PC-9 (cell line): ENCODE data around the gene ULK3. TPM values are rescaled to one million over a fixed set of nuclear protein-coding genes. Genes with fewer than 3 reads are reported as not detected.

ENCODE experiments used
- BruUV-seq: library from RNA; stranded (reverse); fragments of 400-500 nt; replicated peaks from 2 replicates; lab custom pipeline; 2021; lab: Mats Ljungman, UMichigan
- CTCF ChIA-PET: fragments of 300-600 bp; sonication (Branson Sonifier 250); formaldehyde crosslinking; loops from one replicate; lab custom pipeline; 2022; ENCODE audit warnings: antibody characterized with exemption; lab: Charles Lee
- POLR2A ChIA-PET: fragments of 300-600 bp; sonication (Branson Sonifier 250); formaldehyde crosslinking; loops from one replicate; lab custom pipeline; 2022; ENCODE audit warnings: antibody characterized with exemption; ENCODE audit not compliant: unreplicated experiment; lab: Charles Lee
- DNase-seq, 2 experiments: peaks; one replicate each; pipeline versions ENCODE4 v3.0.0 to v3.0.0-alpha.2; 2015 to 2022; ENCODE audit warnings: mixed read lengths in 1 of 2
- H2AFZ ChIP-seq: fragments of 200-600 bp; sonication (generic); 2 replicates; pipeline ENCODE4 v1.8.1; 2017; ENCODE audit warnings: antibody characterized with exemption
- H3F3A ChIP-seq: fragments of 200-600 bp; sonication (generic); 2 replicates; pipeline ENCODE4 v1.8.1; 2017; ENCODE audit warnings: antibody characterized with exemption, mild to moderate bottlenecking, low read depth; ENCODE audit not compliant: insufficient read depth
- H3K27ac ChIP-seq: fragments of 200-600 bp; sonication (generic); 2 replicates; pipeline ENCODE4 v1.6.1; 2016; ENCODE audit warnings: mixed run types
- H3K27me3 ChIP-seq: fragments of 200-600 bp; sonication (generic); 2 replicates; pipeline ENCODE4 v1.6.1; 2016; ENCODE audit warnings: low read depth, mixed run types; ENCODE audit not compliant: insufficient read depth
- H3K36me3 ChIP-seq: fragments of 200-600 bp; sonication (generic); 2 replicates; pipeline ENCODE4 v1.6.1; 2016; ENCODE audit warnings: low read depth, mixed run types
- H3K4me1 ChIP-seq: fragments of 200-600 bp; sonication (generic); replicated peaks from 2 replicates; pipeline ENCODE4 v1.6.1; 2016; ENCODE audit warnings: mixed run types; ENCODE audit not compliant: insufficient read depth
- H3K4me2 ChIP-seq: fragments of 200-600 bp; sonication (generic); 2 replicates; pipeline ENCODE4 v1.6.1; 2017; ENCODE audit warnings: mixed run types
- H3K4me3 ChIP-seq: fragments of 200-600 bp; sonication (generic); 2 replicates; pipeline ENCODE4 v1.6.1; 2016; ENCODE audit warnings: mixed run types
- H3K79me2 ChIP-seq: fragments of 200-600 bp; sonication (generic); 2 replicates; pipeline ENCODE4 v1.6.1; 2017; ENCODE audit warnings: low read depth, mixed run types
- H3K9me2 ChIP-seq: fragments of 200-600 bp; sonication (generic); 2 replicates; pipeline ENCODE4 v1.8.1; 2017; ENCODE audit warnings: mild to moderate bottlenecking; ENCODE audit not compliant: insufficient read depth
- H3K9me3 ChIP-seq: fragments of 200-600 bp; sonication (generic); 2 replicates; pipeline ENCODE4 v1.8.1; 2016; ENCODE audit warnings: low read depth; ENCODE audit not compliant: insufficient read depth
- H4K20me1 ChIP-seq: fragments of 200-600 bp; sonication (generic); 2 replicates; pipeline ENCODE4 v1.8.1; 2017; ENCODE audit not compliant: insufficient read depth
- EZH2 ChIP-seq: fragments of 200-600 bp; sonication (generic); IDR thresholded peaks from 2 replicates; pipeline ENCODE4 v1.8.0; 2017; ENCODE audit warnings: antibody characterized with exemption, low read depth
- intact Hi-C: fragments of 100-400 bp; cut with micrococcal nuclease; formaldehyde crosslinking; loops from one replicate; pipeline ENCODE4 v1.10.0; 2022; ENCODE audit not compliant: unreplicated experiment
- total RNA-seq: library from RNA; stranded (reverse); gene quantifications from 2 replicates; pipeline ENCODE4 v1.2.3, GENCODE V29; 2021
- TF ChIP-seq, protein P1 (sequence below): fragments of 200-600 bp; sonication (generic); conservative IDR thresholded peaks from 2 replicates; pipeline ENCODE4 v1.6.1; 2017; ENCODE audit warnings: mixed run types, antibody characterized with exemption, mild to moderate bottlenecking, moderate library complexity

The ULK3 gene
- total RNA-seq, 1 experiment from 2014 or later, result 30.2 TPM

DNA sequence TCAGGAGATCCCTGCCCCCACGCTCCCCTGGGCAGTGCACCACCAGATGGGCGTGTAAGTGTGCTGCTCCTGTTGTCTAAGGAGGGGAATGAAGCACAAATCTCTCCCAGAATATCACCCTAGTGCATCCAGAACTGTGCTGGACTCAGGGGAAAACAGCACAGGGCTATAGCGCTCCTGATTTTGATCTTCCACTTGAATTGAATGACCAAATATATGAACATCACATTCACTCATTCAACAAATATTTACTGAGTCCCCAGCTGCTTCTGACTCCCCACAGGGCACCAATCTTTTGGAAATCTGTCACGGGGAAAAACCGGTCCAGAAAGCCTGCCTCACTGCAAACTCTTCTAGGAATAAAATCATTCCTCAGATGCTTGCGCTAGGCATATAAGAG lies 14.1 kb downstream of the ULK3 start:
- Histone ChIP-seq H3K9me3 (no peaks in the 10 kb centered on the region), H3K4me2 (no peak overlapping the region), H3K9me2 (no peaks in the 10 kb centered on the region), H4K20me1 (no peaks in the 10 kb centered on the region), H3K27me3 (no peaks in the 10 kb centered on the region), H3F3A (peaks cover 6% of the 10 kb centered on the region; the same call in 1 of the 2 replicates), H3K79me2 (no peaks in the 10 kb centered on the region), H3K4me3 (no peak overlapping the region), H3K27ac (no peak overlapping the region), H3K4me1 (peaks cover 14% of the 10 kb centered on the region), H3K36me3 (no peaks in the 10 kb centered on the region), H2AFZ (no peak overlapping the region)
- no peak for TF ChIP-seq EZH2
- TF ChIP-seq, protein P1, sequence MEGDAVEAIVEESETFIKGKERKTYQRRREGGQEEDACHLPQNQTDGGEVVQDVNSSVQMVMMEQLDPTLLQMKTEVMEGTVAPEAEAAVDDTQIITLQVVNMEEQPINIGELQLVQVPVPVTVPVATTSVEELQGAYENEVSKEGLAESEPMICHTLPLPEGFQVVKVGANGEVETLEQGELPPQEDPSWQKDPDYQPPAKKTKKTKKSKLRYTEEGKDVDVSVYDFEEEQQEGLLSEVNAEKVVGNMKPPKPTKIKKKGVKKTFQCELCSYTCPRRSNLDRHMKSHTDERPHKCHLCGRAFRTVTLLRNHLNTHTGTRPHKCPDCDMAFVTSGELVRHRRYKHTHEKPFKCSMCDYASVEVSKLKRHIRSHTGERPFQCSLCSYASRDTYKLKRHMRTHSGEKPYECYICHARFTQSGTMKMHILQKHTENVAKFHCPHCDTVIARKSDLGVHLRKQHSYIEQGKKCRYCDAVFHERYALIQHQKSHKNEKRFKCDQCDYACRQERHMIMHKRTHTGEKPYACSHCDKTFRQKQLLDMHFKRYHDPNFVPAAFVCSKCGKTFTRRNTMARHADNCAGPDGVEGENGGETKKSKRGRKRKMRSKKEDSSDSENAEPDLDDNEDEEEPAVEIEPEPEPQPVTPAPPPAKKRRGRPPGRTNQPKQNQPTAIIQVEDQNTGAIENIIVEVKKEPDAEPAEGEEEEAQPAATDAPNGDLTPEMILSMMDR, result no peak
- POLR2A ChIA-PET, result no interaction called here
- CTCF ChIA-PET, result no interaction called here
- DNase-seq, result peak in 1 of 2 experiments; percentile 57
- intact Hi-C loops, result no loop called here
- BruUV-seq, result no TSS peak

DNA sequence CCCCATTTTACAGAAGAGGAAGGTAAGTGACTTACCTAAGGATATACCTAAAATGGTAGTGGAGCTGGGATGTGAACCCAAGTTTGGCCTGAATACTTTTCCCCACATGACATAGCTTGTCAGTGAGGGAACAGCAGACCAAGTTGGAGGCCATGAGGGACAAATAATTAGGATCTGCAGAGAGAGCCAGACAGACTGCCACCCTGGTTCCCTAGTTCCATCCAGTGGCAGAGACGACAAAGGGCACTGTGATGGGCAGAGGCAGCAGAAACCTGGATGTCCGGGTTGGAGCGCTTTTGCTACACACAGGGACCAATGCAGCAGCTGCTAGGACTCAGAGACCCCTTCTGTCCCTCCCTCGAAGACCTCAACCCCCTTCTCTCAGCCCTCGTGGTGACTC lies 15.3 kb downstream of the ULK3 start:
- TF ChIP-seq EZH2, result no peak
- TF ChIP-seq, protein P1, result no peak
- Histone ChIP-seq H4K20me1 (no peaks in the 10 kb centered on the region), H3K79me2 (no peaks in the 10 kb centered on the region), H3K27me3 (no peaks in the 10 kb centered on the region), H3F3A (peaks cover 6% of the 10 kb centered on the region; the same call in 1 of the 2 replicates), H3K9me3 (no peaks in the 10 kb centered on the region), H3K9me2 (no peaks in the 10 kb centered on the region), H2AFZ (no peak overlapping the region), H3K4me3 (no peak overlapping the region), H3K27ac (no peak overlapping the region), H3K4me1 (peaks cover 14% of the 10 kb centered on the region), H3K36me3 (no peaks in the 10 kb centered on the region), H3K4me2 (no peak overlapping the region)
- POLR2A ChIA-PET, result interaction anchor here (0.8 kb wide), 1 partner anchor 1196 kb away, joined by 5 read pairs; no protein-coding TSS in a partner anchor
- no peak for DNase-seq
- no TSS peak for BruUV-seq
- intact Hi-C loops, result no loop called here
- CTCF ChIA-PET, result no interaction called here

DNA sequence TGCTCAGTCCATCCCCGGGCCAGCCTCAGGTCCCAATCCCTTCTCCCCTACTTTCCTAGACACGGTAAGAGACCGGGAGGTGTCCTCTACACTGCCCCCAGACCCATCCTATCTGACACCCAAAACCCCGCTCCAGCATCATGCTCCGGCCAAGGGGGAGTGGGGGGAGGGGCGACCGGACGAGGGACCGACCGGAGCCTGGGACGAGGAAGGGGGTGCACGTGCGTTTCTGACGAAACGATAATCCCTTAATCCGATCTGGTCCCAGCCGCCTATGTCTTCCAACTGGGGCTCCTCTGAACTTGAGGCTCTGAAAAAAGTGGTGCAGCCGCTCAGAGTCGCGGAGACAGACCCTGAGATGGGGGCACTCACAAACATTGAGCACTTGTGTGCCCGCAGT lies 16.0 kb downstream of the ULK3 start:
- DNase-seq, result no peak
- intact Hi-C loops, result no loop called here
- Histone ChIP-seq H3K4me1 (peaks cover 13% of the 10 kb centered on the region), H3K36me3 (no peaks in the 10 kb centered on the region), H3K79me2 (no peaks in the 10 kb centered on the region), H3K9me2 (no peaks in the 10 kb centered on the region), H3K4me3 (no peak overlapping the region), H3K9me3 (no peaks in the 10 kb centered on the region), H3F3A (peaks cover 6% of the 10 kb centered on the region; the same call in 1 of the 2 replicates), H3K27me3 (no peaks in the 10 kb centered on the region), H2AFZ (no peak overlapping the region), H4K20me1 (no peaks in the 10 kb centered on the region), H3K27ac (no peak overlapping the region), H3K4me2 (no peak overlapping the region)
- CTCF ChIA-PET, result no interaction called here
- TF ChIP-seq, protein P1, result no peak
- TF ChIP-seq EZH2, result no peak
- POLR2A ChIA-PET, result no interaction called here
- no TSS peak for BruUV-seq
